WERI-Rb-1 (cell line): ENCODE data around the gene PDE7B.

Source experiments
- DNase-seq: peaks from one replicate; pipeline ENCODE4 v3.0.0-alpha.2; 2020
- H3K27ac ChIP-seq: fragments of 250-450 bp; sonication (Bioruptor Pico); 2 replicates; pipeline ENCODE4 v1.5.1; 2020; ENCODE audit warnings: mild to moderate bottlenecking, moderate library complexity
- H3K27me3 ChIP-seq: fragments of 250-450 bp; sonication (Bioruptor Pico); 2 replicates; pipeline ENCODE4 v1.5.1; 2021; ENCODE audit warnings: mild to moderate bottlenecking, low read depth, moderate library complexity; ENCODE audit not compliant: insufficient read depth, severe bottlenecking
- H3K36me3 ChIP-seq: fragments of 250-450 bp; sonication (Bioruptor Pico); 2 replicates; pipeline ENCODE4 v1.5.1; 2020; ENCODE audit warnings: mild to moderate bottlenecking, moderate library complexity
- H3K4me3 ChIP-seq: 2 replicates; pipeline ENCODE4 v1.5.1; 2011; ENCODE audit warnings: low read depth, mild to moderate bottlenecking, control low read depth, low read length
- H3K9me3 ChIP-seq: fragments of 250-450 bp; sonication (Bioruptor Pico); 2 replicates; pipeline ENCODE4 v1.5.1; 2021; ENCODE audit warnings: mild to moderate bottlenecking, moderate library complexity; ENCODE audit not compliant: severe bottlenecking
- CTCF ChIP-seq: IDR thresholded peaks from 2 replicates; pipeline ENCODE4 v1.5.1; 2011; ENCODE audit warnings: low read depth, mild to moderate bottlenecking, control low read depth, inconsistent platforms, low read length

The PDE7B gene

GRCh38 chr6:136085370-136086115 lies 234.0 kb downstream of the PDE7B start:
- H3K36me3 ChIP-seq = no peaks in the 10 kb centered on the region
- H3K9me3 ChIP-seq = no peaks in the 10 kb centered on the region
- TF ChIP-seq CTCF = no peak
- no peak overlapping the region for H3K27ac ChIP-seq
- H3K27me3 ChIP-seq = no peaks in the 10 kb centered on the region
- DNase-seq = no peak
- no peak overlapping the region for H3K4me3 ChIP-seq

GRCh38 chr6:136086686-136087085 lies 235.2 kb downstream of the PDE7B start:
- H3K27ac ChIP-seq = no peak overlapping the region

GRCh38 chr6:136087986-136088385 lies 236.5 kb downstream of the PDE7B start:
- H3K27me3 ChIP-seq = no peaks in the 10 kb centered on the region
- H3K27ac ChIP-seq = no peak overlapping the region
- no peak for TF ChIP-seq CTCF
- H3K36me3 ChIP-seq = no peaks in the 10 kb centered on the region
- no peak overlapping the region for H3K4me3 ChIP-seq
- DNase-seq = no peak
- H3K9me3 ChIP-seq = no peaks in the 10 kb centered on the region

More at GRCh38 chr6:136086686-136087085, 235.2 kb downstream of the PDE7B start:
- Histone ChIP-seq H3K4me3 (no peak overlapping the region), H3K9me3 (no peaks in the 10 kb centered on the region), H3K27me3 (no peaks in the 10 kb centered on the region), H3K36me3 (no peaks in the 10 kb centered on the region)
- no peak for TF ChIP-seq CTCF
- DNase-seq = no peak

GRCh38 chr6:136088693-136089092 lies 237.2 kb downstream of the PDE7B start:
- H3K4me3 ChIP-seq = no peak overlapping the region
- DNase-seq = no peak
- no peak for TF ChIP-seq CTCF
- no peaks in the 10 kb centered on the region for H3K9me3 ChIP-seq
- no peak overlapping the region for H3K27ac ChIP-seq
- H3K36me3 ChIP-seq = no peaks in the 10 kb centered on the region
- H3K27me3 ChIP-seq = no peaks in the 10 kb centered on the region

GRCh38 chr6:136089876-136090275 lies 238.4 kb downstream of the PDE7B start:
- H3K9me3 ChIP-seq = no peaks in the 10 kb centered on the region
- no peaks in the 10 kb centered on the region for H3K36me3 ChIP-seq
- H3K27me3 ChIP-seq = no peaks in the 10 kb centered on the region
- TF ChIP-seq CTCF = no peak
- H3K4me3 ChIP-seq = no peak overlapping the region
- no peak for DNase-seq
- H3K27ac ChIP-seq = no peak overlapping the region

DNA sequence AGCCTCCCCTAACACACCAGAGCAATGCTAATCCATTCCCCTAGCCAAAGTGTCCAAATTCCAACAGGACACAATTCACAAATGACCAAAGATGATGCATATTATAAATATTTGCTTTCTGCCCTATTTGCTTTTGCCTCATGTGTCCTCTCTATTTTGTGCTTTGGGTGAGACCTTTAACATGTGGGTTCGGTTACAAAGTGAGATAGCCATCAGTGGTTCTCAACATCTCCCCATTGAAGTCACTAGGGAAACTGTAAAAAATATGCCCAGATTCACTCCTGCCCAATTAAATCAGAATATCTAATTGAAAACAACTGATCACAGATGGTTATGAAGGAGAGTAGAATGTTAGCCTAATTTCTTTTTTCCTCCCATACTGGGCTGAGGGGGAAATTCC lies 239.4 kb downstream of the PDE7B start:
- Histone ChIP-seq H3K27ac (no peak overlapping the region), H3K9me3 (no peaks in the 10 kb centered on the region), H3K4me3 (no peak overlapping the region), H3K36me3 (no peaks in the 10 kb centered on the region), H3K27me3 (no peaks in the 10 kb centered on the region)
- no peak for DNase-seq
- no peak for TF ChIP-seq CTCF
